ENCODE data around the gene ST3GAL3.
A peak's percentile ranks its signal among the peaks of the same experiment; 100 is the strongest.

ST3GAL3 gene

GRCh38 chr1:43979261-43979527 lies 271.9 kb downstream of the ST3GAL3 start:
- peak overlapping the region; percentile 48; the same call in 1 of the 2 replicates for H3K4me2 ChIP-seq (ENCODE audit: insufficient read depth, low read length)
- H2AFZ ChIP-seq (ENCODE audit: low read depth, low read length), result no peak overlapping the region

GRCh38 chr1:43979528-43980254 lies 272.4 kb downstream of the ST3GAL3 start:
- Histone ChIP-seq H3K4me3 (ENCODE audit: low read depth in 1 of 2, low read length in 2 of 2) (peak overlapping the region in 1 of 2 experiments; percentile 9; a peak in 1 of 4 replicates), H3K9me3 (ENCODE audit: insufficient read depth, low read length, severe bottlenecking) (no peaks in the 10 kb centered on the region), H2AFZ (ENCODE audit: low read depth, low read length) (no peak overlapping the region), H3K4me2 (ENCODE audit: insufficient read depth, low read length) (peak overlapping the region; percentile 48), H3K79me2 (ENCODE audit: insufficient read depth, low read length) (peaks cover 24% of the 10 kb centered on the region), H3K4me1 (ENCODE audit: insufficient read depth, low read length) (peaks cover 35% of the 10 kb centered on the region), H4K20me1 (ENCODE audit: insufficient read depth, low read length) (peaks cover 30% of the 10 kb centered on the region), H3K27me3 (ENCODE audit: insufficient read depth, low read length, poor library complexity) (peaks cover 7% of the 10 kb centered on the region), H3K36me3 (ENCODE audit: insufficient read depth, low read length) (peaks cover 27% of the 10 kb centered on the region), H3K9ac (ENCODE audit: low read depth, low read length) (no peak overlapping the region; the same call in 1 of the 2 replicates), H3K27ac (ENCODE audit: low read length) (no peak overlapping the region)
- TF ChIP-seq, protein P1, sequence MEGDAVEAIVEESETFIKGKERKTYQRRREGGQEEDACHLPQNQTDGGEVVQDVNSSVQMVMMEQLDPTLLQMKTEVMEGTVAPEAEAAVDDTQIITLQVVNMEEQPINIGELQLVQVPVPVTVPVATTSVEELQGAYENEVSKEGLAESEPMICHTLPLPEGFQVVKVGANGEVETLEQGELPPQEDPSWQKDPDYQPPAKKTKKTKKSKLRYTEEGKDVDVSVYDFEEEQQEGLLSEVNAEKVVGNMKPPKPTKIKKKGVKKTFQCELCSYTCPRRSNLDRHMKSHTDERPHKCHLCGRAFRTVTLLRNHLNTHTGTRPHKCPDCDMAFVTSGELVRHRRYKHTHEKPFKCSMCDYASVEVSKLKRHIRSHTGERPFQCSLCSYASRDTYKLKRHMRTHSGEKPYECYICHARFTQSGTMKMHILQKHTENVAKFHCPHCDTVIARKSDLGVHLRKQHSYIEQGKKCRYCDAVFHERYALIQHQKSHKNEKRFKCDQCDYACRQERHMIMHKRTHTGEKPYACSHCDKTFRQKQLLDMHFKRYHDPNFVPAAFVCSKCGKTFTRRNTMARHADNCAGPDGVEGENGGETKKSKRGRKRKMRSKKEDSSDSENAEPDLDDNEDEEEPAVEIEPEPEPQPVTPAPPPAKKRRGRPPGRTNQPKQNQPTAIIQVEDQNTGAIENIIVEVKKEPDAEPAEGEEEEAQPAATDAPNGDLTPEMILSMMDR (IDR thresholded peaks at IDR 0.05; ENCODE audit: borderline replicate concordance, extremely low read depth, low read length, poor library complexity, severe bottlenecking), result no peak
- no peak for TF ChIP-seq EZH2 (IDR thresholded peaks at IDR 0.05; ENCODE audit: borderline replicate concordance, low read depth, low read length, severe bottlenecking)
- DNase-seq (peak; percentile 35), ATAC-seq (ENCODE audit: insufficient read depth, low read depth) (no peak)

More at GRCh38 chr1:43979261-43979527, 271.9 kb downstream of the ST3GAL3 start:
- peaks cover 7% of the 10 kb centered on the region for H3K27me3 ChIP-seq (ENCODE audit: insufficient read depth, low read length, poor library complexity)
- no peak overlapping the region for H3K4me3 ChIP-seq (ENCODE audit: low read depth in 1 of 2, low read length in 2 of 2)
- ATAC-seq (ENCODE audit: insufficient read depth, low read depth), result no peak
- peaks cover 38% of the 10 kb centered on the region for H3K4me1 ChIP-seq (ENCODE audit: insufficient read depth, low read length)
- H3K27ac ChIP-seq (ENCODE audit: low read length), result no peak overlapping the region
- H3K79me2 ChIP-seq (ENCODE audit: insufficient read depth, low read length), result peaks cover 24% of the 10 kb centered on the region
- DNase-seq, result no peak
- peaks cover 27% of the 10 kb centered on the region for H3K36me3 ChIP-seq (ENCODE audit: insufficient read depth, low read length)
- no peaks in the 10 kb centered on the region for H3K9me3 ChIP-seq (ENCODE audit: insufficient read depth, low read length, severe bottlenecking)
- H3K9ac ChIP-seq (ENCODE audit: low read depth, low read length), result no peak overlapping the region; the same call in 1 of the 2 replicates
- H4K20me1 ChIP-seq (ENCODE audit: insufficient read depth, low read length), result peaks cover 30% of the 10 kb centered on the region
- TF ChIP-seq, protein P1 (IDR thresholded peaks at IDR 0.05; ENCODE audit: borderline replicate concordance, extremely low read depth, low read length, poor library complexity, severe bottlenecking), result no peak
- TF ChIP-seq EZH2 (IDR thresholded peaks at IDR 0.05; ENCODE audit: borderline replicate concordance, low read depth, low read length, severe bottlenecking), result no peak

DNA sequence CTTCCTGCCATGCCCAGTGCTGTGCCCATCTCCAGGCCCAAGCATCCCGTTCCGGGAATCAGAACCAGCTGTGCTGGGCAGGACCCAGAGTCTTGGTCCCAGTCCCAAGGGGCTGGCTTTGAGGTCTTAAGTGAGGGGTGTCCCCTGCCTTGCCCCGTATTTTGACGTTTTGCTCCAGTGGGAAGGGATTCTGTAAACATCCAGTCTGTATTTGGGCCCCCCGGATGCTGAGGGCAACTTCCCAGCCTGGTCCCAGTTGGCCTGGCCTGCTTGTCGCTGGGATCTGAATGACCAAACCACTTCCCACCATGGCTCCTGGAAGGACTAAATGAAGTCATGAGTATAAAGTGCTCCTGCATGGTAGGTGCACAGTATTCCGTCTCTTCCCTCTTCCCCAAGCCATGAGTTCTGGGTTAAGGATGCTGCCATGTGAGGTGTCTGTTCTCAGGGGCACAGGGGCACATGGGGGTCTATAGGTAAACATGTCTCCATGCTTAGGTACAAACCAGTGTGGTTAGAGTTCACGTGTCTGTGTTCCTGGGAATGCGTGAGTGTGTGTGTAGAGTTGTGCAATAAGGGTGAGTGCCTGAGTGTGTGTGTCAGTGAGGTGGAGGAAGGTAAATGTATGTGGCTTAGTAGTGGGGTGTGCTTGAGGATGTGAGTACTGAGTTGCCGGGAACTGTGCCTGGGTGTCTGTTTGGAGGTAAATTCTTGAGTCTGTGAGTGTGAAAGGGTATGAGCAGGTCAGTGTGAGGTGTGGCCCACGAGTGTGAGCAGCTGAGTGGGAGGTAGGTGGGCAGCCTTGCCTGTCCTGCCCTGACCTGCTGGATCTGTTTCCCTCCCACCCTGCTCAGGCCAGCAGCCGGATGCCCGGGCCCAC lies 273.2 kb downstream of the ST3GAL3 start:
- Histone ChIP-seq H4K20me1 (ENCODE audit: insufficient read depth, low read length) (peaks cover 30% of the 10 kb centered on the region), H3K4me2 (ENCODE audit: insufficient read depth, low read length) (0 out of 2 replicates have a peak overlapping the region, but pooled peaks have one; percentile 48), H3K79me2 (ENCODE audit: insufficient read depth, low read length) (peaks cover 17% of the 10 kb centered on the region), H3K27ac (ENCODE audit: low read length) (no peak overlapping the region), H3K9ac (ENCODE audit: low read depth, low read length) (no peak overlapping the region), H2AFZ (ENCODE audit: low read depth, low read length) (no peak overlapping the region), H3K9me3 (ENCODE audit: insufficient read depth, low read length, severe bottlenecking) (no peaks in the 10 kb centered on the region), H3K4me3 (ENCODE audit: low read depth in 1 of 2, low read length in 2 of 2) (peak overlapping the region in 1 of 2 experiments; percentile 9; a peak in 1 of 4 replicates), H3K4me1 (ENCODE audit: insufficient read depth, low read length) (peaks cover 35% of the 10 kb centered on the region), H3K36me3 (ENCODE audit: insufficient read depth, low read length) (peaks cover 27% of the 10 kb centered on the region), H3K27me3 (ENCODE audit: insufficient read depth, low read length, poor library complexity) (peaks cover 7% of the 10 kb centered on the region)
- DNase-seq (no peak), ATAC-seq (ENCODE audit: insufficient read depth, low read depth) (no peak)
- TF ChIP-seq, protein P1 (IDR thresholded peaks at IDR 0.05; ENCODE audit: borderline replicate concordance, extremely low read depth, low read length, poor library complexity, severe bottlenecking), result no peak
- TF ChIP-seq EZH2 (IDR thresholded peaks at IDR 0.05; ENCODE audit: borderline replicate concordance, low read depth, low read length, severe bottlenecking), result no peak

All from DND-41 (cell line).